H9 (cell line): Measurements from ENCODE around the gene BMPR1A. TPM values are rescaled to one million over a fixed set of nuclear protein-coding genes. Genes with fewer than 3 reads are reported as not detected.

Experiments
- DNase-seq: peaks from one replicate; pipeline ENCODE4 v3.0.0-alpha.2; 2017
- H2AFZ ChIP-seq: one replicate; pipeline ENCODE4 v1.6.1; 2013; ENCODE audit warnings: mild to moderate bottlenecking, low read length, control low read depth, moderate library complexity
- H2AK5ac ChIP-seq: 2 replicates; pipeline ENCODE4 v1.6.1; 2013; ENCODE audit warnings: low read length, control low read depth, mixed read lengths; ENCODE audit not compliant: insufficient read length
- H2BK120ac ChIP-seq: one replicate; pipeline ENCODE4 v1.6.1; 2013; ENCODE audit warnings: low read depth, mild to moderate bottlenecking, low read length, control low read depth, inconsistent platforms; ENCODE audit not compliant: poor library complexity, severe bottlenecking
- H2BK12ac ChIP-seq: 2 replicates; pipeline ENCODE4 v1.6.1; 2013; ENCODE audit warnings: low read length, control low read depth, mixed read lengths, low read depth; ENCODE audit not compliant: insufficient read length
- H2BK15ac ChIP-seq: 2 replicates; pipeline ENCODE4 v1.6.1; 2013; ENCODE audit warnings: low read depth, low read length, control low read depth
- H2BK20ac ChIP-seq: one replicate; pipeline ENCODE4 v1.6.1; 2013; ENCODE audit warnings: low read depth, mild to moderate bottlenecking, low read length, control low read depth, inconsistent platforms; ENCODE audit not compliant: poor library complexity, severe bottlenecking
- H2BK5ac ChIP-seq: 2 replicates; pipeline ENCODE4 v1.6.1; 2013; ENCODE audit warnings: low read length, control low read depth, mixed read lengths; ENCODE audit not compliant: insufficient read length
- H3K14ac ChIP-seq: 2 replicates; pipeline ENCODE4 v1.6.1; 2013; ENCODE audit warnings: low read length, control low read depth; ENCODE audit not compliant: insufficient read depth
- H3K18ac ChIP-seq: 2 replicates; pipeline ENCODE4 v1.6.1; 2013; ENCODE audit warnings: low read depth, mild to moderate bottlenecking, mixed read lengths, low read length, control low read depth; ENCODE audit not compliant: insufficient read length
- H3K23ac ChIP-seq: 2 replicates; pipeline ENCODE4 v1.6.1; 2013; ENCODE audit warnings: low read length, control low read depth, mixed read lengths, low read depth; ENCODE audit not compliant: insufficient read length
- H3K23me2 ChIP-seq: 2 replicates; pipeline ENCODE4 v1.6.1; 2013; ENCODE audit warnings: low read depth, mild to moderate bottlenecking, mixed read lengths, low read length, control low read depth; ENCODE audit not compliant: insufficient read length, poor library complexity, severe bottlenecking
- H3K27ac ChIP-seq: 2 replicates; pipeline ENCODE4 v1.5.1; 2013; ENCODE audit warnings: low read length, control low read depth, mixed read lengths, low read depth; ENCODE audit not compliant: insufficient read length
- H3K27me3 ChIP-seq: 2 replicates; pipeline ENCODE4 v1.6.1; 2013; ENCODE audit warnings: low read length, control low read depth, inconsistent platforms; ENCODE audit not compliant: insufficient read depth
- H3K4ac ChIP-seq: 2 replicates; pipeline ENCODE4 v1.6.1; 2013; ENCODE audit warnings: low read depth, mild to moderate bottlenecking, control low read depth, inconsistent platforms, low read length, moderate library complexity
- H3K4me1 ChIP-seq: 2 replicates; pipeline ENCODE4 v1.6.1; 2013; ENCODE audit warnings: low read length, control low read depth, inconsistent platforms; ENCODE audit not compliant: insufficient read depth
- H3K4me2 ChIP-seq: 2 replicates; pipeline ENCODE4 v1.6.1; 2013; ENCODE audit warnings: low read length, control low read depth, mixed read lengths; ENCODE audit not compliant: insufficient read length, insufficient read depth
- H3K56ac ChIP-seq: 2 replicates; pipeline ENCODE4 v1.6.1; 2013; ENCODE audit warnings: low read depth, mild to moderate bottlenecking, mixed read lengths, low read length, control low read depth; ENCODE audit not compliant: insufficient read length
- H3K79me1 ChIP-seq: 2 replicates; pipeline ENCODE4 v1.6.1; 2013; ENCODE audit warnings: low read depth, mild to moderate bottlenecking, moderate library complexity, low read length, control low read depth, inconsistent platforms; ENCODE audit not compliant: insufficient read depth, poor library complexity, severe bottlenecking
- H3K79me2 ChIP-seq: 2 replicates; pipeline ENCODE4 v1.6.1; 2013; ENCODE audit warnings: low read length, control low read depth, inconsistent platforms; ENCODE audit not compliant: insufficient read depth
- H3K9ac ChIP-seq: 2 replicates; pipeline ENCODE4 v1.6.1; 2013; ENCODE audit warnings: low read length, control low read depth, mixed read lengths; ENCODE audit not compliant: insufficient read length; ENCODE audit errors: extremely low read depth
- H3K9me3 ChIP-seq: one replicate; pipeline ENCODE4 v1.6.1; 2013; ENCODE audit warnings: low read depth, low read length, inconsistent platforms; ENCODE audit not compliant: control insufficient read depth
- H3T11ph ChIP-seq: one replicate; pipeline ENCODE4 v1.6.1; 2013; ENCODE audit warnings: mild to moderate bottlenecking, low read length, control low read depth, inconsistent platforms
- H4K20me1 ChIP-seq: one replicate; pipeline ENCODE4 v1.6.1; 2013; ENCODE audit not compliant: control insufficient read depth, insufficient read length, insufficient read depth
- H4K5ac ChIP-seq: 2 replicates; pipeline ENCODE4 v1.6.1; 2013; ENCODE audit warnings: low read depth, mild to moderate bottlenecking, mixed read lengths, low read length, control low read depth; ENCODE audit not compliant: insufficient read length
- H4K8ac ChIP-seq: replicated peaks from 2 replicates; pipeline ENCODE4 v1.6.1; 2013; ENCODE audit warnings: low read length, control low read depth, mixed read lengths, low read depth; ENCODE audit not compliant: insufficient read length
- H4K91ac ChIP-seq: 2 replicates; pipeline ENCODE4 v1.6.1; 2013; ENCODE audit warnings: low read depth, mild to moderate bottlenecking, moderate library complexity, mixed read lengths, low read length, control low read depth; ENCODE audit not compliant: insufficient read length
- H3K27ac Mint-ChIP-seq, 3 experiments: 2 replicates in 2 of 3; 3 replicates in 1 of 3; pipeline ENCODE4 v1.8.0; 2020 to 2021; ENCODE audit warnings: mixed read lengths in 3 of 3, mild to moderate bottlenecking in 1 of 3, moderate library complexity in 1 of 3
- H3K27me3 Mint-ChIP-seq: 2 replicates; pipeline ENCODE4 v1.8.0; 2021; ENCODE audit warnings: low read depth, mild to moderate bottlenecking, moderate library complexity, mixed read lengths
- H3K36me3 Mint-ChIP-seq, 3 experiments: 2 replicates in 2 of 3; 3 replicates in 1 of 3; pipeline ENCODE4 v1.8.0; 2020 to 2021; ENCODE audit warnings: low read depth in 3 of 3, mixed read lengths in 3 of 3; ENCODE audit not compliant: insufficient read depth in 1 of 3
- H3K4me1 Mint-ChIP-seq, 2 experiments: 2 replicates each; pipeline ENCODE4 v1.8.0; 2020; ENCODE audit warnings: mixed read lengths in 2 of 2
- H3K4me3 Mint-ChIP-seq, 2 experiments: 2 replicates in 1 of 2; 3 replicates in 1 of 2; pipeline ENCODE4 v1.8.0; 2020 to 2021; ENCODE audit warnings: mild to moderate bottlenecking in 2 of 2, mixed read lengths in 2 of 2, moderate library complexity in 1 of 2
- H3K9me3 Mint-ChIP-seq, 2 experiments: 2 replicates in 1 of 2; 3 replicates in 1 of 2; pipeline ENCODE4 v1.8.0; 2020; ENCODE audit warnings: mild to moderate bottlenecking in 2 of 2, mixed read lengths in 2 of 2, moderate library complexity in 1 of 2
- CTCF ChIP-seq: fragments of 200-600 bp; sonication (generic); conservative IDR thresholded peaks from 3 replicates; pipeline ENCODE4 v1.8.0; 2021; ENCODE audit warnings: antibody characterized with exemption, mild to moderate bottlenecking
- WGBS: extraction: QIAGEN DNeasy Blood & Tissue Kit; methylation state at CpG from one replicate; pipeline ENCODE4 v1.1.7; 2013; ENCODE audit warnings: missing lambda C conversion rate, low lambda C conversion rate, mixed read lengths; ENCODE audit not compliant: insufficient read length; ENCODE audit errors: extremely low coverage; 5-methylcytosine and 5-hydroxymethylcytosine counted together
- total RNA-seq: library from RNA; stranded (reverse); gene quantifications from 2 replicates; pipeline ENCODE4 v1.2.1, GENCODE V29; 2021

The BMPR1A gene
- total RNA-seq, 1 experiment from 2014 or later: 138 TPM

- Histone ChIP-seq H3K4me1 (no peaks in the 10 kb centered on the region; the same call in 1 of the 2 replicates), H3K9me3 (no peaks in the 10 kb centered on the region), H2BK5ac (no peak overlapping the region), H2BK15ac (no peak overlapping the region), H3K4ac (no peak overlapping the region), H3K4me2 (no peak overlapping the region), H2BK12ac (no peak overlapping the region), H3T11ph (no peak overlapping the region), H2BK20ac (no peak overlapping the region), H4K20me1 (no peaks in the 10 kb centered on the region), H3K9ac (no peak overlapping the region), H3K79me1 (no peaks in the 10 kb centered on the region), H3K18ac (no peak overlapping the region), H3K79me2 (no peaks in the 10 kb centered on the region), H3K27me3 (no peaks in the 10 kb centered on the region), H2AFZ (no peak overlapping the region), H2AK5ac (no peak overlapping the region), H4K91ac (no peak overlapping the region), H3K56ac (no peak overlapping the region), H4K8ac (no peak overlapping the region), H3K23ac (no peak overlapping the region), H3K27ac (no peak overlapping the region), H3K14ac (no peak overlapping the region), H2BK120ac (no peak overlapping the region), H4K5ac (no peak overlapping the region), H3K23me2 (peaks cover 8% of the 10 kb centered on the region)
- H3K27me3 Mint-ChIP-seq: no peaks in the 10 kb centered on the region
- H3K4me1 Mint-ChIP-seq: peaks cover 43 to 48% of the 10 kb centered on the region in 2 experiments
- no peak for TF ChIP-seq CTCF
- no peaks in the 10 kb centered on the region; a peak in 1 of 5 replicates for H3K9me3 Mint-ChIP-seq
- no peak overlapping the region for H3K27ac Mint-ChIP-seq
- no CpG with 5 or more reads among the region's 16 CpGs for WGBS
- DNase-seq: no peak
- H3K36me3 Mint-ChIP-seq: no peaks in the 10 kb centered on the region
- H3K4me3 Mint-ChIP-seq: peak overlapping the region in 1 of 2 experiments; percentile 75; a peak in 2 of 5 replicates
Measured at GRCh38 chr10:86709396-86710185, 46.8 kb upstream of the BMPR1A start.
